Activated CD8-positive, alpha-beta memory T cell treated with anti-CD3 and anti-CD28 coated beads, Interleukin-2, amount 50 U/mL, for 4 hours (primary cell): ENCODE measurements around the gene DTNA.
"Not testable (repeated sequence)": the region's sequence is repeated elsewhere in the genome, so short reads cannot be mapped to it uniquely, and the experiment has no call there.

ENCODE experiments used
- DNase-seq: peaks from one replicate; pipeline ENCODE4 v3.0.0-alpha.2; 2020

DTNA gene

GRCh38 chr18:34726286-34727004 is 16.3 kb downstream of the DTNA start:
- DNase-seq: no peak

GRCh38 chr18:34729264-34729663 is 19.2 kb downstream of the DTNA start:
- no peak for DNase-seq

GRCh38 chr18:34729740-34730355 is 19.8 kb downstream of the DTNA start:
- no peak for DNase-seq

- no peak for DNase-seq
Measured at GRCh38 chr18:34730774-34731173, 20.7 kb downstream of the DTNA start.

- no peak for DNase-seq
Measured at GRCh38 chr18:34734056-34734455, 24.0 kb downstream of the DTNA start.

- not testable (repeated sequence) for DNase-seq
Measured at GRCh38 chr18:34734526-34734925, 24.4 kb downstream of the DTNA start.

- DNase-seq: no peak
Measured at GRCh38 chr18:34738175-34738894, 28.2 kb downstream of the DTNA start.

- no peak for DNase-seq
Measured at GRCh38 chr18:34740101-34740500, 30.0 kb downstream of the DTNA start.

GRCh38 chr18:34740724-34741123 is 30.6 kb downstream of the DTNA start:
- DNase-seq: no peak

GRCh38 chr18:34741401-34741800 is 31.3 kb downstream of the DTNA start:
- no peak for DNase-seq

GRCh38 chr18:34742891-34743341 is 32.8 kb downstream of the DTNA start:
- no peak for DNase-seq

- DNase-seq: no peak
Measured at GRCh38 chr18:34744569-34744968, 34.5 kb downstream of the DTNA start.

GRCh38 chr18:34746614-34747013 is 36.5 kb downstream of the DTNA start:
- no peak for DNase-seq

- no peak for DNase-seq
Measured at GRCh38 chr18:34749721-34750120, 39.6 kb downstream of the DTNA start.

GRCh38 chr18:34752056-34752455 is 42.0 kb downstream of the DTNA start:
- no peak for DNase-seq

- DNase-seq: no peak
Measured at GRCh38 chr18:34754300-34754699, 44.2 kb downstream of the DTNA start.

- no peak for DNase-seq
Measured at GRCh38 chr18:34757666-34758065, 47.6 kb downstream of the DTNA start.

- no peak for DNase-seq
Measured at GRCh38 chr18:34758378-34758948, 48.4 kb downstream of the DTNA start.

GRCh38 chr18:34760444-34760843 is 50.3 kb downstream of the DTNA start:
- no peak for DNase-seq

- no peak for DNase-seq
Measured at GRCh38 chr18:34764451-34764850, 54.4 kb downstream of the DTNA start.

- no peak for DNase-seq
Measured at GRCh38 chr18:34767601-34768027, 57.5 kb downstream of the DTNA start.

- no peak for DNase-seq
Measured at GRCh38 chr18:34771958-34772357, 61.9 kb downstream of the DTNA start.

GRCh38 chr18:34772887-34773286 is 62.8 kb downstream of the DTNA start:
- no peak for DNase-seq

- no peak for DNase-seq
Measured at GRCh38 chr18:34773378-34773777, 63.3 kb downstream of the DTNA start.
